ENCODE measurements around the gene ARPC1A.

ARPC1A gene

GRCh38 chr7:99372275-99373090 lies 46.8 kb downstream of the ARPC1A start:
- no peak for DNase-seq (ENCODE audit: extremely low spot score)
- TF ChIP-seq HDGF (IDR thresholded peaks at IDR 0.05; ENCODE audit: borderline replicate concordance): no peak
- no peak for TF ChIP-seq BHLHE40 (IDR thresholded peaks at IDR 0.05; ENCODE audit: borderline replicate concordance)
- no peak for TF ChIP-seq ELF4 (IDR thresholded peaks at IDR 0.05)
- TF ChIP-seq NFRKB (IDR thresholded peaks at IDR 0.05): no peak
- TF ChIP-seq SP1 (IDR thresholded peaks at IDR 0.05): no peak
- TF ChIP-seq PKNOX1 (IDR thresholded peaks at IDR 0.05): no peak
- TF ChIP-seq ZNF384 (IDR thresholded peaks at IDR 0.05): no peak
- TF ChIP-seq LEF1 (IDR thresholded peaks at IDR 0.05; ENCODE audit: borderline replicate concordance): no peak
- TF ChIP-seq TARDBP (IDR thresholded peaks at IDR 0.05): no peak
- ChIA-PET POLR2A (interaction anchor here (1.1 kb wide), 1 partner anchor 36 kb away, joined by 5 read pairs; the partner anchor contains the start of genes BUD31 and PDAP1), CTCF (no interaction called here)

GRCh38 chr7:99373091-99374066 lies 47.7 kb downstream of the ARPC1A start:
- TF ChIP-seq ELF4 (IDR thresholded peaks at IDR 0.05) (no peak), LEF1 (IDR thresholded peaks at IDR 0.05; ENCODE audit: borderline replicate concordance) (no peak), SP1 (IDR thresholded peaks at IDR 0.05) (no peak), PKNOX1 (IDR thresholded peaks at IDR 0.05) (no peak), SUZ12 (IDR thresholded peaks at IDR 0.05) (no peak), HDGF (IDR thresholded peaks at IDR 0.05; ENCODE audit: borderline replicate concordance) (no peak), FOXK2 (IDR thresholded peaks at IDR 0.05) (no peak), CTBP1 (IDR thresholded peaks at IDR 0.05; ENCODE audit: borderline replicate concordance) (no peak), ZNF384 (IDR thresholded peaks at IDR 0.05) (no peak), NFRKB (IDR thresholded peaks at IDR 0.05) (no peak), ARNT (IDR thresholded peaks at IDR 0.05) (no peak), TARDBP (IDR thresholded peaks at IDR 0.05) (no peak), L3MBTL2 (conservative IDR thresholded peaks at IDR 0.05) (no peak), FOXM1 (IDR thresholded peaks at IDR 0.05; ENCODE audit: borderline replicate concordance) (no peak), FOXA1 (IDR thresholded peaks at IDR 0.05) (no peak), BHLHE40 (IDR thresholded peaks at IDR 0.05; ENCODE audit: borderline replicate concordance) (no peak)
- POLR2A ChIA-PET: interaction anchor here (0.6 to 1.4 kb wide), 3 partner anchors 35 to 48 kb away, joined by 3 to 5 read pairs (median 3); partner anchors contain the start of genes ARPC1A, BUD31 and PDAP1
- CTCF ChIA-PET: no interaction called here
- no peak for DNase-seq (ENCODE audit: extremely low spot score)

- CTCF ChIA-PET: no interaction called here
- TF ChIP-seq FOXA1 (IDR thresholded peaks at IDR 0.05) (no peak), ARNT (IDR thresholded peaks at IDR 0.05) (no peak), NFRKB (IDR thresholded peaks at IDR 0.05) (no peak), ZNF384 (IDR thresholded peaks at IDR 0.05) (no peak), L3MBTL2 (conservative IDR thresholded peaks at IDR 0.05) (no peak), TARDBP (IDR thresholded peaks at IDR 0.05) (no peak), FOXK2 (IDR thresholded peaks at IDR 0.05) (no peak), ELF4 (IDR thresholded peaks at IDR 0.05) (no peak), CTBP1 (IDR thresholded peaks at IDR 0.05; ENCODE audit: borderline replicate concordance) (no peak), LEF1 (IDR thresholded peaks at IDR 0.05; ENCODE audit: borderline replicate concordance) (no peak), FOXM1 (IDR thresholded peaks at IDR 0.05; ENCODE audit: borderline replicate concordance) (no peak)
- POLR2A ChIA-PET: interaction anchor here (0.6 to 1.4 kb wide), 2 partner anchors 34 to 49 kb away, joined by 3 read pairs; partner anchors contain the start of genes ARPC1A, BUD31 and PDAP1
- peak; percentile 89 for DNase-seq (ENCODE audit: extremely low spot score)
These were observed 48.7 kb downstream of the ARPC1A start, which contains the start of gene ARPC1B for GRCh38 chr7:99374111-99375064. Gene ARPC1B, plus strand, starts transcription at chr7:99374730. Its CDS starts 10,985 bp downstream, at chr7:99385715.

GRCh38 chr7:99375070-99375807 lies 49.5 kb downstream of the ARPC1A start:
- POLR2A ChIA-PET: interaction anchor here (0.7 to 1.0 kb wide), 2 partner anchors 32 to 34 kb away, joined by 4 to 8 read pairs; partner anchors contain the start of genes BUD31 and PDAP1
- DNase-seq (ENCODE audit: extremely low spot score): peak; percentile 68
- CTCF ChIA-PET: no interaction called here
- TF ChIP-seq BHLHE40 (IDR thresholded peaks at IDR 0.05; ENCODE audit: borderline replicate concordance) (no peak), FOXA1 (IDR thresholded peaks at IDR 0.05) (no peak), CTBP1 (IDR thresholded peaks at IDR 0.05; ENCODE audit: borderline replicate concordance) (no peak), ARNT (IDR thresholded peaks at IDR 0.05) (no peak), ELF4 (IDR thresholded peaks at IDR 0.05) (no peak), FOXK2 (IDR thresholded peaks at IDR 0.05) (no peak), ZNF384 (IDR thresholded peaks at IDR 0.05) (no peak), PKNOX1 (IDR thresholded peaks at IDR 0.05) (no peak), SP1 (IDR thresholded peaks at IDR 0.05) (no peak), FOXM1 (IDR thresholded peaks at IDR 0.05; ENCODE audit: borderline replicate concordance) (no peak), LEF1 (IDR thresholded peaks at IDR 0.05; ENCODE audit: borderline replicate concordance) (no peak), SUZ12 (IDR thresholded peaks at IDR 0.05) (no peak), HDGF (IDR thresholded peaks at IDR 0.05; ENCODE audit: borderline replicate concordance) (no peak), NFRKB (IDR thresholded peaks at IDR 0.05) (no peak), L3MBTL2 (conservative IDR thresholded peaks at IDR 0.05) (no peak), TARDBP (IDR thresholded peaks at IDR 0.05) (no peak)

All from HEK293T (cell line).